IPS DF 19.7 (cell line): ENCODE results near the gene MTMR3.
"Not testable (repeated sequence)": the region's sequence is repeated elsewhere in the genome, so short reads cannot be mapped to it uniquely, and the experiment has no call there.

Experiments
- DNase-seq: peaks from one replicate; pipeline ENCODE4 v3.0.0-alpha.2; 2013; ENCODE audit warnings: low read depth, low spot score

The MTMR3 gene

DNA sequence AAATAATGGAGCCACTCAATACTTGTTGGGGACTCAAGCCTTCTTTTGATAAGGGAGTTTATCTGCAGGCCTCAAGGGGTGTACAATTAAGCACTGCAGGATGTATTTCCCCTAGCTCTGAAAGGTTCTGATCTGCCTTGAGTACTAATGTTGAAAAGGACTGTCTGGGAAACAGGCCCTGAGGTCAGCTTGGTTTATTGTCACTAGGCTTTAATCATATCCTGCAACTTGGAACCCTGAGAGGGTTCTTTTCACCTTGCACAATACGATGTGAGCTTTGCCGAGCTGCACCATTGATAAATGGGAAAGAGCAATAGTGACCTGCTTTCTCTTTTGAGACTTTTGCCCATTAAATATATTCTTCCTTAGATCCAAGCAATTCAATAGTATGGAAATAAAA lies 165.7 kb downstream of the MTMR3 start:
- no peak for DNase-seq

- DNase-seq, result no peak
Observed at GRCh38 chr22:30054067-30054763, 171.2 kb downstream of the MTMR3 start.

GRCh38 chr22:30054764-30055069 lies 171.7 kb downstream of the MTMR3 start:
- DNase-seq, result no peak

DNA sequence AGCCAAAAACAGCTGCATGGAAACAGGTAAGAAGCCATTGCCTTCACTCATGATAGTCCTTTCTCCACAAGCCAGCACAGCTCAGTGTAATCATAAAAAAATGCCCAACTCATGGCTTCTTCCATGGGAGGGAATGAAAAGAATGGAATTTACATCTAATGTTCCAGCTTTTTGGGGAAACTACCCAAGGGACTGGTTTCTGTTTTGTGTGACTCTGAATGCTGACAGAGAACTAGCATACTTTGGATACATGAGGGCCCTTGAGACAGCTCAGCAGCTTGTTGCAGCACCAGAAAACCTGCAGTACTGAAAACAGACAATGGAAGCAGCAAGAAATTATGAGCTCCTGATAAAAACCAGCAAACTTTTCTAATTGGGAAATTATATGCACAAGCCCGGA lies 173.0 kb downstream of the MTMR3 start:
- no peak for DNase-seq

GRCh38 chr22:30057375-30057774 lies 174.4 kb downstream of the MTMR3 start:
- DNase-seq, result no peak

DNA sequence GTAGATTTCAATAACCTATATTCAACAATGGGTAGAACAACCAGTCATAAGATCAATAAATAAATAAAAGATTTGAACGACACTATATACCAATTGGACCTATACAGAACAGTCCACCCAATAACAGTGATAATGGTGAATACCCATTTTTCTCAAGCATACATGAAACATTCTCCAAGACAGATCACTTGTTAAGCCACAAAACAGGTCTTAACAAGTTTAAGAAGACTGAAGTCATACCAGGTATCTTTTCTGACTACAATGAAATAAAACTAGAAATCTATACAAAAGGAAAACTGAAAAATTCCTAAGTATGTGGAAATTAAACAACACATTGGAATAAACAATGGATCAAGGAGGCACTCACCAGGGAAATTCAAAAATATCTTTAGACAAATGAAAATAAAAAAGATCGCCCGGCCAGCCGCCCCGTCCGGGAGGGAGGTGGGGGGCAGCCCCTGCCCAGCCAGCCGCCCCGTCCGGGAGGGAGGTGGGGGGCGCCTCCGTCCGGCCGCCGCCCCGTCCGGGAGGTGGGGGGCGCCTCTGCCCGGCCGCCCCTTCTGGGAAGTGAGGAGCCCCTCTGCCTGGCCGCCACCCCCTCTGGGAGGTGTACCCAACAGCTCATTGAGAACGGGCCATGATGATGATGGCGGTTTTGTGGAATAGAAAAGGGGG lies 176.5 kb downstream of the MTMR3 start:
- DNase-seq, result not testable (repeated sequence)

DNA sequence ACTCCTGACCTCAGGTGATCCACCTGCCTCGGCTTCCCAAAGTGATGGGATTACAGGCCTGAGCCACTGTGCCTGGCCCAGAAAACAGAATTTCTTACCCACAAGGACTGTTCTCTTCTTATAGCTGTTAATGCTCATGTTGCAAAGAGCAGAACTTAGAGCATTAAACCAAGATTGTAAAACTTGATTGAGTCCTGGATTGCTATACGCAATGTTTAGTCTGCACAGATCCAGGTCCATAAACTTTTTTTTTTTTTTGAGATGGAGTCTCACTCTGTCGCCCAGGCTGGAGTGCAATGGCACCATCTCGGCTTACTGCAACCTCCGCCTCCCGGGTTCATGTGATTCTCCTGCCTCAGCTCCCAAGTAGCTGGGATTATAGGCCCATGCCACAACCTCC lies 178.1 kb downstream of the MTMR3 start:
- DNase-seq, result not testable (repeated sequence)

DNA sequence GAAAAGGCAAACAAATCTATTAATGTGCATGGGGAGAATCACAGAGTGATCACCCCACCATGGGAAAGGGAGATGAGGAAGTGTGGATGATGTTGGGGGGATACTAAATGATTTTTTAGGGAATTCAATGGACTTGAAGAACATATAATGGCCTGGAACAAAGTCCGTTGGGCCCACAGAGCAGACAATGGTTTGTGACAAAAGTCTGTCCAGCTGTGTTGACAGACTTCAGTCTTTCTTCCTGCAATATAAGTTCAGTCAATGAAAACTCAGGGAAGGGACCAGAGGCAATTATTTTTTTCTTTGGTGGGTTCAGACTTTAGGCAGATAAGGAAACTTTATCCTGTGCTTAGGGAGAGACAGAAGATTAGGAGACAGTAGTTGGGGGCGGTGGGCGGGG lies 179.3 kb downstream of the MTMR3 start:
- DNase-seq, result no peak

GRCh38 chr22:30062950-30063349 lies 180.0 kb downstream of the MTMR3 start:
- no peak for DNase-seq

- no peak for DNase-seq
Observed at GRCh38 chr22:30064172-30064571, 181.2 kb downstream of the MTMR3 start.

- DNase-seq, result no peak
Observed at GRCh38 chr22:30073743-30074142, 190.8 kb downstream of the MTMR3 start.

- no peak for DNase-seq
Observed at GRCh38 chr22:30074147-30074546, 191.2 kb downstream of the MTMR3 start.

- DNase-seq, result no peak
Observed at GRCh38 chr22:30074994-30075393, 192.0 kb downstream of the MTMR3 start.

DNA sequence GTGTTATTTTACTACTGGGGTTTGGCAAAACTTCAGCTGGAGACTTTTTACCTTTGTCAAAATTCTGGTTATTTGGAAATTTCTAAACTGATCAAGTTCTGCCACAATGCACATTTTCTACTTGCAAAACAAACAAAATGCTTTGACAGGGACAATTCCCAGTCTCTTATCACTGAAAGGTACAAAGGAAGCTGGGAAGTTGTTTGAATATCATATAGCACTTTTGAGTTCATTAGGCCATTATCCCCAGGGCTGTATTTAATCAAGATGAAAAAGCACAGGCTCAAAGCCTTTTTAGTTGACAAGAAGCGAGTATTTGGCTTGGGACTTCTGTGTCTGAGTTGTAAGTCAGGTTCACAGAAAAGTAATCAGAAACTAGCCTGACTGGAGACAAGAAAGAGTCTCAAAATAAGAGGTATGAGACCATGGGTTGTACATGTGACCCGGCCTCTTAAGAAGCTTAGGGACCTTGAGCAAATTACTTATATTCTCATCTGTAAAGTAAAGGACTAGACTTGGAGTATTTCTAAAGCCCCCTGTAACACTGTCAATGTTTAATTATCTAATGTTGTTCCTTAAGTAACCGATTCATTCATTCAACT lies 194.4 kb downstream of the MTMR3 start:
- no peak for DNase-seq

DNA sequence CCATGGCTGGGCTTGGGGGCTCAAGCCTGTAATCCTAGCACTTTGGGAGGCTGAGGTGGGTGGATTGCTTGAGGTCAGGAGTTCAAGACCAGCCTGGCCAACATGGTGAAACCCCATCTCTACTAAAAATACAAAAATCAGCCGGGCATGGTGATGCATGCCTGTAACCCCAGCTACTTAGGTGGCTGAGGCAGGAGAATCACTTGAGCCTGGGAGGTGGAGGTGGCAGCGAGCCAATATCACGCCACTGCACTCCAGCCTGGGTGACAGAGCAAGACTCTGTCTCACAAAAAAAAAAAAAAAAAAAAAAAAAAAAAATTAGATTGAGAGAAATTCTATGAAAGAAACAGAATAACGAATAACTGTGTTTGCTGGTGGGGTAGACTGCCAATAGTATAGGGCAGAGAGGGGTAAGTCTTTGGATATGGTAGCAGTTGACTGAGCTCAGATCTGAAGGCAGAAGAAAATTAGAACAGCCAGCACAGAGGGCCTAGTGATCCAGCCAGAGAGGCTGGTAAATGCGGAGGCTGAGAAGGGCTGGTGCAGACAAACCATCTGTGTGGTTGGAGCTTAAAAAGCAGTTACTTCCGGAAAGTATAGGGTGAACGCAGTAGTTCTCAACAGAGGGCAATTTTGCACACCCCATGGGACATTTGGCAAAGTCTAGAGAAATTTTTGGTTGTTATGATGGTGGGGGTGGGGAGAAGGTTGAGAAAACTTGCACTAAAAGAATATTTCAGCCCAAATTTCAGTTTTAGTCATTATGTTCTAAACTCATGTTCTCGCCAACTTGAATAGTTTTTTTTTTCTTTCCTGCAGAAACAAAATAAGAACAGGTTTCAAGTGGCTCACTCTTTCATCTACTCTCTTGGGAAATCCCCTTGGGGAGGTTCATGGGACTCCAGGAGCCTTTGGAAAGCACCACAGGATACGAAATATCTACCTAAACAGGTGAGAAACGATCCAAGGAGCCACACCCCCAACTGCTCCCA lies 195.6 kb downstream of the MTMR3 start:
- no peak for DNase-seq

- DNase-seq, result peak; percentile 72
Observed at GRCh38 chr22:30079952-30080533, 197.1 kb downstream of the MTMR3 start, which contains the start of gene HORMAD2. TSS of gene HORMAD2 (plus strand) at chr22:30080464. CDS start at chr22:30093953, 13,489 bp downstream.
